NT2/D1 (cell line): ENCODE results near the gene CLEC4G.
A peak's percentile ranks its signal among the peaks of the same experiment; 100 is the strongest.

ENCODE experiments used
- DNase-seq: peaks from one replicate; pipeline ENCODE4 v3.0.0-alpha.2; 2011; ENCODE audit warnings: low read depth, low spot score
- H3K27me3 ChIP-seq: 2 replicates; pipeline ENCODE4 v1.6.0; 2011; ENCODE audit warnings: mild to moderate bottlenecking; ENCODE audit not compliant: insufficient read length, insufficient read depth
- H3K36me3 ChIP-seq: 2 replicates; pipeline ENCODE4 v1.6.1; 2011; ENCODE audit warnings: mild to moderate bottlenecking, low read length, mixed read lengths; ENCODE audit not compliant: insufficient read depth, insufficient read length
- H3K4me1 ChIP-seq: 2 replicates; pipeline ENCODE4 v1.5.1; 2011; ENCODE audit not compliant: insufficient read depth, insufficient read length
- H3K4me3 ChIP-seq: 2 replicates; pipeline ENCODE4 v1.5.1; 2011; ENCODE audit warnings: low read depth; ENCODE audit not compliant: insufficient read length
- H3K9ac ChIP-seq: 2 replicates; pipeline ENCODE4 v1.6.0; 2011; ENCODE audit warnings: low read depth; ENCODE audit not compliant: insufficient read length
- H3K9me3 ChIP-seq: 2 replicates; pipeline ENCODE4 v1.5.1; 2011; ENCODE audit warnings: mild to moderate bottlenecking, low read length; ENCODE audit not compliant: insufficient read depth
- SUZ12 ChIP-seq: IDR thresholded peaks from 2 replicates; pipeline ENCODE4 v1.6.1; 2011; ENCODE audit not compliant: insufficient read length, insufficient read depth; ENCODE audit errors: extremely low read depth
- YY1 ChIP-seq: IDR thresholded peaks from 2 replicates; pipeline ENCODE4 v1.6.1; 2011; ENCODE audit not compliant: insufficient read length, insufficient read depth
- ZNF274 ChIP-seq: IDR thresholded peaks from 2 replicates; pipeline ENCODE4 v1.6.1; 2011; ENCODE audit warnings: mild to moderate bottlenecking, low read depth, low read length

CLEC4G gene

DNA sequence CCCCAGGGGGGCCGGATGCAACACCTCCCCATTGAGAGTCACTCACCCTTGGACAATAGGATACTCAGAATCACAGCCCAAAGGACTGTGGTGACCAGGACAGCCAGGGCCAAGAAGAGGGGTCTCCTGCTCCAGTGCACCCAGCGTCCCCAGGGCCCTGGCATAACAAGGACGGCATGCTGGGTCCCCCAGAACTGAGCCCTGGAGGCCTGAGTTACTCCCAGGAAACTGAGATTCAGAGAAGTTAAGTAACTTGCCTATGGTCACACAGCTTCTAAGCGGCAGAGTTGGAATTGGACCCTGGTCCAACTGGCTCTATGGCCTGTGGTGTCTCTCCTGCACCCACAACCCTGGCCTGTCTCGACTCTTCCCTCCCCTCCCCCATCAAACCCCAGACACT, 295 bp downstream of the CLEC4G start:
- Histone ChIP-seq H3K4me1 (peaks cover 8% of the 10 kb centered on the region), H3K36me3 (no peaks in the 10 kb centered on the region), H3K4me3 (no peak overlapping the region), H3K9ac (no peak overlapping the region), H3K27me3 (peaks cover 68% of the 10 kb centered on the region), H3K9me3 (no peaks in the 10 kb centered on the region)
- TF ChIP-seq SUZ12 (no peak), ZNF274 (no peak), YY1 (no peak)
- DNase-seq = no peak

DNA sequence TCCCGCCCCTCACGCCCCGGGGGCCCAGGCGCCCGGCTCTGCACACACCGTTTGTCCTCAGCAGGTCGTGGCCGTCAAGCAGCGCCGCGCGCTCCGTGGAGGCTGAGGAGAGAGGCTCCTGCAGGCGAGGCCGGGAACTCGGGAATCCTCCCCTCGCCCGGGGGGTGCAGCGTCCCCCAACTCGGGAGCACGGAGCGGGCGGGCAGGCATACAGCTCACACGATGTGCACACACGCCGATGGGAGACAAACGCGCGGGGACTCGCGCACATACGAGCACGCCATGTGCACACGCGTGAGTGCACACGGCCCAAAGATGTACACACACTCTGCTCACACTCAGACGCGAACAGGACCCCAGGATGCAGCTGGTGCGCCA, 703 bp downstream of the CLEC4G start:
- Histone ChIP-seq H3K27me3 (peaks cover 68% of the 10 kb centered on the region), H3K4me1 (peaks cover 8% of the 10 kb centered on the region), H3K4me3 (no peak overlapping the region), H3K9me3 (no peaks in the 10 kb centered on the region), H3K36me3 (no peaks in the 10 kb centered on the region), H3K9ac (no peak overlapping the region)
- TF ChIP-seq ZNF274 (no peak), YY1 (no peak), SUZ12 (no peak)
- DNase-seq = no peak

DNA sequence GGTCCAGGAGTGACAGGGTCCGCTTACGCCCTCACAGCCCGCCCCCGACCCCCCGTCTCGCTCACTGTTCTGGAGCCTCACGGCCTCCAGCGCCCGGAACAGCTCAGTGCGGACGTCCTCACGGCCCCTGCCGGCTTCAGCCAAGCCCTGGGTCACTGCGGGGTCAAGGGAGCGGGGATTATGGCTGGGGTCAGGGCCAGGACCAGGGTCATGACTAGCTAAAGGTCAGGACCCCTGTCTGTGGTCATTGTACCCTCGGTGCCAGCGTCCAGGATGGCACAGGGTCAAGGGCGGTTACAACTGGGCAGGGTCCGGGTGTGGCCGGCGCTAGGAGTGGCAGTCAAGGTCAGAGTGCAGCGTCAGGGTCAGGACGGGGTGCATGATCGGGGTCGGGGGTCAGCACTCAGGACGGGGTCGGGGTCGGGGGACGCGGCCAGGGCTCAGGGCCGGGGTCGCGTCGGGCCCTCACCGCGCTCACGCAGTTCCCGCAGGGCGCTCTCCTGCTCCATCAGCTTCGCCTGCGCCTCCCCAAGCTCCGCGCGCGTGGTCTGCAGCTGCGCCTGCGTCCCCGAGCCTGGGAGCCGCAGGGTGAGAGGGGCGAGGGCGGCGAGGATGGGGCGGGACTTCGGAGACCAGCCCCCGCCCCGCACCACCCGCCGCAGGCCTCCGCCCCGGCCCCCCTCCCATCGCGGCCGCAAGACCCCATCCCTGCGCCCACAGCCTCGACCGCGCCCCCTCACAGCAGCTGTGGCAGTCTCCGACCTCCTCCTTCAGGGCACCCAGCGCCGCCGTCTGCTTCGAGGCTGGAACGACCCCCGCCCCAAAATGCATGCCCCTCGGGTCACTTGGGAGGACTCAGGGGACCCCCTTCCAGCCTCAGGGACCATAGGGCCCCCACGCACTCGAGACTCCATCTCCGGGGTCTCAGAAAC, 1.4 kb downstream of the CLEC4G start:
- Histone ChIP-seq H3K4me3 (peak overlapping the region; percentile 12), H3K27me3 (peaks cover 61% of the 10 kb centered on the region)

DNA sequence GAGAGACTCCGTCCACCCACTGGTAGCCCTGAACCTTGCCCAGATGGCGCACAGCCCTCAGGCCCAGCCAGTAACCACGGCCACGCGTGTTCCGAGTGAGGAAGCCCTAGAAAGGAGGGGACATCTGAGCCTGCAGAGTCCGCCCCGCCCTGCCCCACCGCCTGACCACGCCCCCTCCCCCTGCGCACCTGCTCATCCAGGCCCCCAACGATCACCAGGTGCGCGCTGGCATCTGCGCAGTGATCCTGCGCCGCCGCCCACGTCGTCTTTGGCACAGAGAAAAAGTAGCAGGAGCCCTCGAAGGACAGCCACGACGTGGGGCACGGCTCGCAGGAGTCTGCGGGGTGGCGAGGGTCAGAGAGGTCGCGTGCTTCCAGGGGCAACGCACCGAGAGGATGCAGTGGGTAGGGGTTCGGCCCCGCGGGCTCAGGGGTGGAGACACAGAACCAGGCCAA, 2.1 kb downstream of the CLEC4G start:
- DNase-seq = no peak
- H3K9ac ChIP-seq = peak overlapping the region; percentile 35
- no peaks in the 10 kb centered on the region; the same call in 1 of the 2 replicates for H3K9me3 ChIP-seq
- peaks cover 8% of the 10 kb centered on the region for H3K4me1 ChIP-seq
- H3K36me3 ChIP-seq = no peaks in the 10 kb centered on the region
- H3K4me3 ChIP-seq = no peak overlapping the region
- peaks cover 60% of the 10 kb centered on the region for H3K27me3 ChIP-seq
- TF ChIP-seq YY1 = no peak
- TF ChIP-seq ZNF274 = no peak
- no peak for TF ChIP-seq SUZ12

More for the DNA sequence above, 1.4 kb downstream of the CLEC4G start:
- Histone ChIP-seq H3K4me1 (peaks cover 8% of the 10 kb centered on the region), H3K36me3 (no peaks in the 10 kb centered on the region), H3K9me3 (no peaks in the 10 kb centered on the region), H3K9ac (peak overlapping the region; percentile 35)
- TF ChIP-seq SUZ12 (peak; percentile 26), YY1 (no peak)
- DNase-seq = no peak

DNA sequence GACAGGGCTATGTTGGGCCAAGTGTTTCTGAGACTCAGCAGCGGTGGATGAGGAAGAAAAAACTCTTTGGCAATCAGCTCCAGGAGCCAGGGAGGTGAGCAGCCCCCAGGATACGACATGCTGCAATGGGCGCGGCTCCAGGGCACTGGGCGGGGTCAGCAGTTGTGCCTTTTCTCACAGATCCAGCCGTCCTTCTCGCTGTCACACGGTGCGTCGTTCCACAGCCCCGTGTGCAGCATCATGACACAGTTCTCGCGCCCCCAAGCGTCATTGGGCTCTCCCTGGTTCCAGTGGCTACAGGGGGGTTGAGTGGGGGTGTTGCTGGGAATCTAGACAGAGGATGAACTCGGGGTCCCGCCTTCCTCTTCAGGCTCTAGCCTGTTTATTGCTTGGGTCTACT, 2.7 kb downstream of the CLEC4G start:
- no peak overlapping the region for H3K4me3 ChIP-seq
- peaks cover 56% of the 10 kb centered on the region for H3K27me3 ChIP-seq
- TF ChIP-seq YY1 = no peak
- no peak for TF ChIP-seq SUZ12
- no peak for TF ChIP-seq ZNF274
- no peak overlapping the region for H3K9ac ChIP-seq
- no peaks in the 10 kb centered on the region; the same call in 1 of the 2 replicates for H3K9me3 ChIP-seq
- DNase-seq = no peak
- H3K36me3 ChIP-seq = no peaks in the 10 kb centered on the region
- peaks cover 8% of the 10 kb centered on the region for H3K4me1 ChIP-seq

DNA sequence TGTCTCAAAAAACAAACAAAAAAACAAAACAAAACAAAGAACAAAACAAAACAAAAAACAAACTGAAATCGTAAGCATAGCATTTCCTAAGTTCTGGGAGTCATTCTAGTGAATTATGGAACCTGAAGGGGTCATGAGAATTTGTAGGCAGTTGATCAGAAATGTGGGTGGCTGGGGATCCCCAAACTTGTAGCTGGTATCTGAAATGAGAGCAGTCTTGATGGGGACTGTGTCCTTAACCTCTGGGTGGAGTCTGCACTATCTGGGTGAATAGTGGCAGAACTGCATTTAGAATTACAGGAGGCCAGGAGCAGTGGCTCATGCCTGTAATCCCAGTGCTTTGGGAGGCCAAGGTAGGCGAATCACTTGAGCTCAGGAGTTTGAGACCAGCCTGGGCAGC, 6.1 kb downstream of the CLEC4G start:
- no peaks in the 10 kb centered on the region; the same call in 1 of the 2 replicates for H3K9me3 ChIP-seq
- H3K27me3 ChIP-seq = peaks cover 36% of the 10 kb centered on the region
- DNase-seq = no peak
- H3K9ac ChIP-seq = no peak overlapping the region
- no peak for TF ChIP-seq SUZ12
- no peak for TF ChIP-seq ZNF274
- no peak for TF ChIP-seq YY1
- H3K4me1 ChIP-seq = peaks cover 8% of the 10 kb centered on the region
- no peak overlapping the region for H3K4me3 ChIP-seq
- H3K36me3 ChIP-seq = no peaks in the 10 kb centered on the region

DNA sequence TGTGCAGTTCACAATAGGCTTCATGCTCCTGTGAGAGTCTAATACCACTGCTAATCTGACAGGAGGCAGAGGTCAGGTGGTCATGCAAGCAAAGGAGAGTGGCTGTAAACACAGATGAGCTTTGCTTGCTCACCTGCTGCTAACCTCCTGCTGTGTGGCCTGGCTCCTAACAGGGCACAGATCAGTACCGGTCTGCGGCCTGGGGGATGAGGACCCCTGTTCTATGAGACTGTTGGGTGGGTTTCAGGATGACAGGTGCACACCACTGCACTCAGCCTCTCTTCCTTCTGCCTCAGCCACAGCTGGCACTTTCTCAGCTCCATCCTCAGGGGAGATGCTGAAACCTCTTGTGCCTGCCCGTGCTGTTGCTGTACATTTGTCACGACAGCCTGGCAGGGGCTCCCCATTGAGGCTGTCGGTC, 9.7 kb downstream of the CLEC4G start:
- Histone ChIP-seq H3K4me1 (no peaks in the 10 kb centered on the region), H3K27me3 (peaks cover under 1% of the 10 kb centered on the region), H3K9ac (no peak overlapping the region), H3K4me3 (no peak overlapping the region), H3K9me3 (no peaks in the 10 kb centered on the region; the same call in 1 of the 2 replicates), H3K36me3 (no peaks in the 10 kb centered on the region)
- DNase-seq = no peak
- TF ChIP-seq ZNF274 (no peak), SUZ12 (no peak), YY1 (no peak)
